ENCODE data around the gene CNTN5.
A peak's percentile ranks its signal among the peaks of the same experiment; 100 is the strongest.

The CNTN5 gene

GRCh38 chr11:99170591-99170990, 149.8 kb downstream of the CNTN5 start:
- no peak for DNase-seq

GRCh38 chr11:99171330-99171729, 150.6 kb downstream of the CNTN5 start:
- no peak for DNase-seq

- no peak for DNase-seq
Observed at GRCh38 chr11:99176430-99176829, 155.7 kb downstream of the CNTN5 start.

- DNase-seq = no peak
Observed at GRCh38 chr11:99177446-99177845, 156.7 kb downstream of the CNTN5 start.

GRCh38 chr11:99184146-99184545, 163.4 kb downstream of the CNTN5 start:
- DNase-seq = no peak

GRCh38 chr11:99188221-99188620, 167.5 kb downstream of the CNTN5 start:
- DNase-seq = no peak

- no peak for DNase-seq
Observed at GRCh38 chr11:99192716-99193115, 172.0 kb downstream of the CNTN5 start.

GRCh38 chr11:99197477-99197876, 176.7 kb downstream of the CNTN5 start:
- no peak for DNase-seq

GRCh38 chr11:99198215-99198614, 177.5 kb downstream of the CNTN5 start:
- no peak for DNase-seq

GRCh38 chr11:99199341-99199740, 178.6 kb downstream of the CNTN5 start:
- peak; percentile 1 for DNase-seq

- DNase-seq = no peak
Observed at GRCh38 chr11:99200720-99201119, 180.0 kb downstream of the CNTN5 start.

GRCh38 chr11:99208813-99209212, 188.1 kb downstream of the CNTN5 start:
- no peak for DNase-seq

- no peak for DNase-seq
Observed at GRCh38 chr11:99229544-99229943, 208.8 kb downstream of the CNTN5 start.

GRCh38 chr11:99234534-99234933, 213.8 kb downstream of the CNTN5 start:
- no peak for DNase-seq

GRCh38 chr11:99238401-99238800, 217.7 kb downstream of the CNTN5 start:
- no peak for DNase-seq

GRCh38 chr11:99240192-99241030, 219.7 kb downstream of the CNTN5 start:
- DNase-seq = no peak

GRCh38 chr11:99241066-99241465, 220.3 kb downstream of the CNTN5 start:
- no peak for DNase-seq

- DNase-seq = no peak
Observed at GRCh38 chr11:99244613-99245012, 223.9 kb downstream of the CNTN5 start.

- no peak for DNase-seq
Observed at GRCh38 chr11:99246199-99246598, 225.4 kb downstream of the CNTN5 start.

GRCh38 chr11:99256614-99257013, 235.9 kb downstream of the CNTN5 start:
- no peak for DNase-seq

GRCh38 chr11:99257131-99257530, 236.4 kb downstream of the CNTN5 start:
- DNase-seq = no peak

- DNase-seq = no peak
Observed at GRCh38 chr11:99260696-99261095, 239.9 kb downstream of the CNTN5 start.

GRCh38 chr11:99268886-99269285, 248.1 kb downstream of the CNTN5 start:
- DNase-seq = no peak

- no peak for DNase-seq
Observed at GRCh38 chr11:99271527-99271926, 250.8 kb downstream of the CNTN5 start.

- peak; percentile 13 for DNase-seq
Observed at GRCh38 chr11:99275521-99275920, 254.8 kb downstream of the CNTN5 start.

Data from fibroblast of skin of abdomen (primary cell).